GM12878 (cell line): ENCODE data around the gene ATP4A. TPM values are rescaled to one million over a fixed set of nuclear protein-coding genes. Genes with fewer than 3 reads are reported as not detected.

Experiments
- ATF7 ChIP-seq: fragments of 450-650 bp; IDR thresholded peaks from 2 replicates; pipeline ENCODE4 v1.6.1; 2016; ENCODE audit warnings: low read depth, mild to moderate bottlenecking
- BACH1 ChIP-seq: fragments of 450-650 bp; IDR thresholded peaks from 2 replicates; pipeline ENCODE4 v1.6.1; 2017; ENCODE audit warnings: mild to moderate bottlenecking, borderline replicate concordance
- CBFB ChIP-seq: IDR thresholded peaks from 2 replicates; pipeline ENCODE4 v1.6.1; 2016; ENCODE audit warnings: antibody characterized with exemption, low read depth
- EED ChIP-seq: sonication (generic); IDR thresholded peaks from 2 replicates; pipeline ENCODE4 v1.6.1; 2016; ENCODE audit warnings: antibody characterized with exemption, low read depth
- JUND ChIP-seq: IDR thresholded peaks from 2 replicates; pipeline ENCODE4 v1.6.1; 2012; ENCODE audit warnings: low read depth, mild to moderate bottlenecking, low read length, improper control_type of control experiment, moderate library complexity
- LARP7 ChIP-seq: fragments of 450-650 bp; IDR thresholded peaks from 2 replicates; pipeline ENCODE4 v1.6.1; 2017; ENCODE audit warnings: mild to moderate bottlenecking
- MEF2B ChIP-seq: fragments of 450-650 bp; IDR thresholded peaks from 2 replicates; pipeline ENCODE4 v1.6.1; 2018; ENCODE audit warnings: mild to moderate bottlenecking, moderate library complexity; ENCODE audit not compliant: partially characterized antibody, poor library complexity, severe bottlenecking
- NFXL1 ChIP-seq: fragments of 450-650 bp; IDR thresholded peaks from 2 replicates; pipeline ENCODE4 v1.6.1; 2017; ENCODE audit warnings: antibody characterized with exemption, mild to moderate bottlenecking, borderline replicate concordance
- RAD21 ChIP-seq: IDR thresholded peaks from 2 replicates; pipeline ENCODE4 v1.6.1; 2011; ENCODE audit warnings: mild to moderate bottlenecking, low read depth, low read length, moderate library complexity; ENCODE audit not compliant: insufficient read depth
- RELA ChIP-seq: fragments of 450-650 bp; IDR thresholded peaks from 2 replicates; pipeline ENCODE4 v1.8.0; 2014; ENCODE audit warnings: borderline replicate concordance; ENCODE audit not compliant: partially characterized antibody
- SIN3A ChIP-seq: IDR thresholded peaks from 2 replicates; pipeline ENCODE4 v1.6.1; 2012; ENCODE audit warnings: low read depth, low read length, improper control_type of control experiment
- TAF1 ChIP-seq: IDR thresholded peaks from 2 replicates; pipeline ENCODE4 v1.6.1; 2011; ENCODE audit warnings: mild to moderate bottlenecking, low read depth, low read length, borderline replicate concordance
- TCF7 ChIP-seq: IDR thresholded peaks from 2 replicates; pipeline ENCODE4 v1.6.1; 2014; ENCODE audit warnings: antibody characterized with exemption, borderline replicate concordance
- polyA plus RNA-seq, 11 experiments: library from polyadenylated mRNA; depleted of rRNA in 4 of 11; unstranded in 6 of 11; stranded (reverse) in 5 of 11; fragments of >200 nt; fragmentation: Nextera tagmentation in 4 of 11; fragmentation: Illumina TruSeq in 1 of 11; extraction: Ambion mirVana in 4 of 11; extraction: Trizol in 1 of 11; gene quantifications; 1 replicate in 1 of 11; 2 replicates in 10 of 11; pipeline versions ENCODE4 v1.2.1 to v1.2.3, GENCODE V29; 2011 to 2016; ENCODE audit warnings: inconsistent platforms in 2 of 11, missing spikeins in 2 of 11, low read depth in 1 of 11
- total RNA-seq, 4 experiments: library from RNA; depleted of rRNA in 3 of 4; stranded (reverse); fragments of >200 nt in 3 of 4; fragmentation: Illumina TruSeq in 1 of 4; extraction: Trizol in 1 of 4; gene quantifications; 2 replicates each; pipeline versions ENCODE4 v1.2.1 to v1.2.3, GENCODE V29; 2013 to 2021
- TF ChIP-seq, protein P1 (sequence below): fragments of 450-650 bp; IDR thresholded peaks from 2 replicates; pipeline ENCODE4 v1.6.1; 2014; ENCODE audit warnings: mild to moderate bottlenecking
- TF ChIP-seq, protein P2 (sequence below): fragments of 450-650 bp; IDR thresholded peaks from 2 replicates; pipeline ENCODE4 v1.6.1; 2017; ENCODE audit warnings: mild to moderate bottlenecking, low read depth, inconsistent platforms; ENCODE audit not compliant: poor library complexity, severe bottlenecking
- TF ChIP-seq, protein P3 (sequence below): fragments of 450-650 bp; formaldehyde crosslinking; IDR thresholded peaks from 2 replicates; pipeline ENCODE4 v1.4.0; 2020; ENCODE audit warnings: mild to moderate bottlenecking, moderate library complexity
- TF ChIP-seq, protein P4 (sequence below): fragments of 450-650 bp; IDR thresholded peaks from 2 replicates; pipeline ENCODE4 v1.6.1; 2017; ENCODE audit warnings: mild to moderate bottlenecking, moderate library complexity

ATP4A gene
- total and polyA plus RNA-seq, 10 of the 15 experiments (the other 5 are each of a cell fraction or from before 2014, with no cell fraction given): 0.03 to 1.5 (median 0.11) TPM; not detected in 3

DNA sequence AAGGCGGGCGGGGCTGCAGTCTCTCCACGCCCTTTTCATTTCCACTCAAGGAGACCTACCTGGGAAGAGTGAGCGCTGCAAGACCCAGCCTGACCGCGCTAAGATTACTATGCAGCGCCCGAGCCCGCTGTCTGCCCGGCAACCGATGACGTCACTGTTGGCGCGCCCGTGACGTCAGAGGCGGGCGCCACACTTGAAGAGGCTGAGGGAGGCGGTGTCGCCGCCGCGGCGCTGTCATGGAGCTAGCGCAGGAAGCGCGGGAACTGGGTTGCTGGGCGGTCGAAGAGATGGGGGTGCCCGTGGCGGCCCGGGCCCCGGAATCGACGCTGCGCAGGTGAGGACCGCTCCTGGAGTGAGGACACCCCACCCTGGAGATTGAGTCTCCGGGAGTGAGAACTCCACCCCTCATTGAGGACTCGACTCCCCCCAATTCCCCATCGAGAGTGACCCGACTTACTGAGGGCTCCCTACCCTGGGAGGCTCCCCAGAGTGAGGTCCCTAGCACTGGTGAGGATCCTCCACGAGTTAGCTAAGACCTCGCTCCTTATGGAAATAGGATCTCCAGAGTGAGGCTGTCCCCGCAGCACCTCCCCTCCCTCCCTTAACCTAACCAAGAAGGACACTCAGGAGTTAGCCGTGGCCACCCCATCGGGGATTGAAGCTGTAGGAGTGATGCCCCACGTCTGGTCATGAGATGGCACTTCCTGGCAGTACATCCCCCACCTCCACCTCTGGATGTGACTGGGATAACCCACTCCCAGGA, 49.3 kb upstream of the ATP4A start, which contains the start of gene HAUS5 (continued):
- 0 out of 2 replicates have a peak, but pooled peaks have one; percentile 49 for TF ChIP-seq BACH1
- no peak for TF ChIP-seq MEF2B
- no peak for TF ChIP-seq RAD21
- TF ChIP-seq SIN3A: peak; percentile 75
- TF ChIP-seq ATF7: peak; percentile 99
- TF ChIP-seq TCF7: no peak
- TF ChIP-seq, protein P1, sequence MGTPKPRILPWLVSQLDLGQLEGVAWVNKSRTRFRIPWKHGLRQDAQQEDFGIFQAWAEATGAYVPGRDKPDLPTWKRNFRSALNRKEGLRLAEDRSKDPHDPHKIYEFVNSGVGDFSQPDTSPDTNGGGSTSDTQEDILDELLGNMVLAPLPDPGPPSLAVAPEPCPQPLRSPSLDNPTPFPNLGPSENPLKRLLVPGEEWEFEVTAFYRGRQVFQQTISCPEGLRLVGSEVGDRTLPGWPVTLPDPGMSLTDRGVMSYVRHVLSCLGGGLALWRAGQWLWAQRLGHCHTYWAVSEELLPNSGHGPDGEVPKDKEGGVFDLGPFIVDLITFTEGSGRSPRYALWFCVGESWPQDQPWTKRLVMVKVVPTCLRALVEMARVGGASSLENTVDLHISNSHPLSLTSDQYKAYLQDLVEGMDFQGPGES: no peak
- TF ChIP-seq, protein P2, sequence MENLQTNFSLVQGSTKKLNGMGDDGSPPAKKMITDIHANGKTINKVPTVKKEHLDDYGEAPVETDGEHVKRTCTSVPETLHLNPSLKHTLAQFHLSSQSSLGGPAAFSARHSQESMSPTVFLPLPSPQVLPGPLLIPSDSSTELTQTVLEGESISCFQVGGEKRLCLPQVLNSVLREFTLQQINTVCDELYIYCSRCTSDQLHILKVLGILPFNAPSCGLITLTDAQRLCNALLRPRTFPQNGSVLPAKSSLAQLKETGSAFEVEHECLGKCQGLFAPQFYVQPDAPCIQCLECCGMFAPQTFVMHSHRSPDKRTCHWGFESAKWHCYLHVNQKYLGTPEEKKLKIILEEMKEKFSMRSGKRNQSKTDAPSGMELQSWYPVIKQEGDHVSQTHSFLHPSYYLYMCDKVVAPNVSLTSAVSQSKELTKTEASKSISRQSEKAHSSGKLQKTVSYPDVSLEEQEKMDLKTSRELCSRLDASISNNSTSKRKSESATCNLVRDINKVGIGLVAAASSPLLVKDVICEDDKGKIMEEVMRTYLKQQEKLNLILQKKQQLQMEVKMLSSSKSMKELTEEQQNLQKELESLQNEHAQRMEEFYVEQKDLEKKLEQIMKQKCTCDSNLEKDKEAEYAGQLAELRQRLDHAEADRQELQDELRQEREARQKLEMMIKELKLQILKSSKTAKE: no peak
- TF ChIP-seq CBFB: no peak
- TF ChIP-seq TAF1: peak; percentile 63; the same call in 1 of the 2 replicates
- TF ChIP-seq EED: no peak; the same call in 1 of the 2 replicates
- TF ChIP-seq RELA: peak; percentile 99
- TF ChIP-seq NFXL1: no peak
- TF ChIP-seq JUND: peak; percentile 97
- TF ChIP-seq, protein P3, sequence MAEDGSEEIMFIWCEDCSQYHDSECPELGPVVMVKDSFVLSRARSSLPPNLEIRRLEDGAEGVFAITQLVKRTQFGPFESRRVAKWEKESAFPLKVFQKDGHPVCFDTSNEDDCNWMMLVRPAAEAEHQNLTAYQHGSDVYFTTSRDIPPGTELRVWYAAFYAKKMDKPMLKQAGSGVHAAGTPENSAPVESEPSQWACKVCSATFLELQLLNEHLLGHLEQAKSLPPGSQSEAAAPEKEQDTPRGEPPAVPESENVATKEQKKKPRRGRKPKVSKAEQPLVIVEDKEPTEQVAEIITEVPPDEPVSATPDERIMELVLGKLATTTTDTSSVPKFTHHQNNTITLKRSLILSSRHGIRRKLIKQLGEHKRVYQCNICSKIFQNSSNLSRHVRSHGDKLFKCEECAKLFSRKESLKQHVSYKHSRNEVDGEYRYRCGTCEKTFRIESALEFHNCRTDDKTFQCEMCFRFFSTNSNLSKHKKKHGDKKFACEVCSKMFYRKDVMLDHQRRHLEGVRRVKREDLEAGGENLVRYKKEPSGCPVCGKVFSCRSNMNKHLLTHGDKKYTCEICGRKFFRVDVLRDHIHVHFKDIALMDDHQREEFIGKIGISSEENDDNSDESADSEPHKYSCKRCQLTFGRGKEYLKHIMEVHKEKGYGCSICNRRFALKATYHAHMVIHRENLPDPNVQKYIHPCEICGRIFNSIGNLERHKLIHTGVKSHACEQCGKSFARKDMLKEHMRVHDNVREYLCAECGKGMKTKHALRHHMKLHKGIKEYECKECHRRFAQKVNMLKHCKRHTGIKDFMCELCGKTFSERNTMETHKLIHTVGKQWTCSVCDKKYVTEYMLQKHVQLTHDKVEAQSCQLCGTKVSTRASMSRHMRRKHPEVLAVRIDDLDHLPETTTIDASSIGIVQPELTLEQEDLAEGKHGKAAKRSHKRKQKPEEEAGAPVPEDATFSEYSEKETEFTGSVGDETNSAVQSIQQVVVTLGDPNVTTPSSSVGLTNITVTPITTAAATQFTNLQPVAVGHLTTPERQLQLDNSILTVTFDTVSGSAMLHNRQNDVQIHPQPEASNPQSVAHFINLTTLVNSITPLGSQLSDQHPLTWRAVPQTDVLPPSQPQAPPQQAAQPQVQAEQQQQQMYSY: peak; percentile 89; the same call in 1 of the 2 replicates
- TF ChIP-seq, protein P4, sequence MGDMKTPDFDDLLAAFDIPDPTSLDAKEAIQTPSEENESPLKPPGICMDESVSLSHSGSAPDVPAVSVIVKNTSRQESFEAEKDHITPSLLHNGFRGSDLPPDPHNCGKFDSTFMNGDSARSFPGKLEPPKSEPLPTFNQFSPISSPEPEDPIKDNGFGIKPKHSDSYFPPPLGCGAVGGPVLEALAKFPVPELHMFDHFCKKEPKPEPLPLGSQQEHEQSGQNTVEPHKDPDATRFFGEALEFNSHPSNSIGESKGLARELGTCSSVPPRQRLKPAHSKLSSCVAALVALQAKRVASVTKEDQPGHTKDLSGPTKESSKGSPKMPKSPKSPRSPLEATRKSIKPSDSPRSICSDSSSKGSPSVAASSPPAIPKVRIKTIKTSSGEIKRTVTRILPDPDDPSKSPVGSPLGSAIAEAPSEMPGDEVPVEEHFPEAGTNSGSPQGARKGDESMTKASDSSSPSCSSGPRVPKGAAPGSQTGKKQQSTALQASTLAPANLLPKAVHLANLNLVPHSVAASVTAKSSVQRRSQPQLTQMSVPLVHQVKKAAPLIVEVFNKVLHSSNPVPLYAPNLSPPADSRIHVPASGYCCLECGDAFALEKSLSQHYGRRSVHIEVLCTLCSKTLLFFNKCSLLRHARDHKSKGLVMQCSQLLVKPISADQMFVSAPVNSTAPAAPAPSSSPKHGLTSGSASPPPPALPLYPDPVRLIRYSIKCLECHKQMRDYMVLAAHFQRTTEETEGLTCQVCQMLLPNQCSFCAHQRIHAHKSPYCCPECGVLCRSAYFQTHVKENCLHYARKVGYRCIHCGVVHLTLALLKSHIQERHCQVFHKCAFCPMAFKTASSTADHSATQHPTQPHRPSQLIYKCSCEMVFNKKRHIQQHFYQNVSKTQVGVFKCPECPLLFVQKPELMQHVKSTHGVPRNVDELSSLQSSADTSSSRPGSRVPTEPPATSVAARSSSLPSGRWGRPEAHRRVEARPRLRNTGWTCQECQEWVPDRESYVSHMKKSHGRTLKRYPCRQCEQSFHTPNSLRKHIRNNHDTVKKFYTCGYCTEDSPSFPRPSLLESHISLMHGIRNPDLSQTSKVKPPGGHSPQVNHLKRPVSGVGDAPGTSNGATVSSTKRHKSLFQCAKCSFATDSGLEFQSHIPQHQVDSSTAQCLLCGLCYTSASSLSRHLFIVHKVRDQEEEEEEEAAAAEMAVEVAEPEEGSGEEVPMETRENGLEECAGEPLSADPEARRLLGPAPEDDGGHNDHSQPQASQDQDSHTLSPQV: no peak
- TF ChIP-seq LARP7: peak; percentile 78
